GOT3 (cell line): ENCODE results near the gene MCM8.

Source experiments
- DNase-seq: peaks from one replicate; lab custom pipeline; 2025; ENCODE audit warnings: mixed read lengths; lab: John Stamatoyannopoulos, UW

MCM8 gene

DNA sequence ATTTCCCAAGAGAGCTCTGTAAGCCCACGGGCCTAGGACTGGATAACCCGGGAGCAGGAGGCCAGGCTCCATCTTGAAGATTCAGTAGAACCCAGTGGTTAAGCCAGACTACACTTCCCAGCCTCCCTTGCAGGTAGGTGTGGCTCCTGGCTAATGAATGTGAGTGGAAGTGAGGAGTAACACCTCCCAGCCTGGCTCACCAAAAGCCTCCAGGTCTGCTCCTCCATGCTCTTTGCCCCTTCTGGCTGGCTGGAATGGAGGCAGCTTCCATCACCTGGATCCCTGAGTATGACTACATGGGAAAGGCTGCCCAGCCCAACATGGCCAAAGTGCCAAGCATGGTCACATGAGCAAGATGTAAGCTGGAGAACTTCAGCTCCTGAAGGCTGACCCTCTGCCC is 93.7 kb downstream of the MCM8 start:
- DNase-seq, result no peak

DNA sequence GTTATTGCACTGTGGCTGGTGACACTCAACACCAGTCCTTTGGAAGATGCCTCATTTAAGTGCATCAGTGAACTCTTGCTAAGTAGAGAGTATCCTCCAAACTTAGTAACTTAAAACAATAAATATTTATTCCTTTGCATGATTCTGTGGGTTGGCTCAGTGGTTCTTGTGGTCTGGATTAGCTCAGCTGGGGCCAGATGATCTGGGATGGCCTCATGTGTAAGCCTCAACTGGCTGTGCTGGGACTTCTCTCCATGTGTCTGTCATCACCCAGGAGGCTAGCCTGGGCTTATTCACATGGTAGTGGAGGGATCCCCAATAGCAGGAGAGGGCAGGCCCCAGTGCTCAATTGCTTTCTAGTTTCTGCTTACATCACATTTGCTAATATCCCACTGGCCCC is 95.1 kb downstream of the MCM8 start:
- no peak for DNase-seq

DNA sequence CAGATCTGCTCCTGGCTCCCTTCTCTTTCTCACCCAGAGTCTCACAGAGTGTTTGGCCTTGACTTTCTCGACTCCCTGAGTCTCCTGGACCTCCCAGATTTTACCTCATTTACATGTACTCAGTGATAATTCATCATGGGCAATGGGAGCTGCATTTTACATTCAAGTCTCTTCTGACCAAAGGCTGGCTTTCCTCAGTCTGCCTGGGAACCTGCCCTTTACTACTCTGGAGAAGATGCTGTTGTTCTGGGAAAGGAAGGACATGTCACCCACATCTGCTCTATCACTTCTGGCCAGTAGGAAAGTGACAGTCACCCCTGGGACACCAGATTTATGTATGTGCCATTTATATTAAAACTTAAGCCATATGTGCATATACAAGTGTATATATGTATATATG is 96.0 kb downstream of the MCM8 start:
- DNase-seq, result no peak

DNA sequence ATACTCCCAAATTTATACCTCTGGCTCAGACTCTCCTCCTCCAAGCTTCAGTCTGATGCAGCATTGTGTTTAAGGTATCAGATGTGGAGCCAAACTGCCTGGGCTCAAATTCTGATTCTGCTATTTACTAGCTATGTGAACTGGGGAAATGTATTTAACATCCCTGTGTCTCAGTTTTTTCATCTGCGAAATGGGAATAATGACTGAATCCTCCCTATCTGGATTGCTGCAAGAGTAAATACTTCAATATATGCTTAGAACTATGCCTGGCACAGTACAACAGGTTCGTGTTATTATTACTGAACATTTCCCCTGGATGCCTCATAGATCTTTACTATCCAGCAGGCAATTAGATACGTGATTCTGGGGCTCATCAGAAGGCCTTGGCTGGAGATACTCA is 97.9 kb downstream of the MCM8 start:
- DNase-seq, result no peak
